H9 (cell line): ENCODE data around the gene SCN4A. TPM values are rescaled to one million over a fixed set of nuclear protein-coding genes. Genes with fewer than 3 reads are reported as not detected.
"Not testable (repeated sequence)": the region's sequence is repeated elsewhere in the genome, so short reads cannot be mapped to it uniquely, and the experiment has no call there.

Experiments
- DNase-seq: peaks from one replicate; pipeline ENCODE4 v3.0.0-alpha.2; 2017
- H2AFZ ChIP-seq: one replicate; pipeline ENCODE4 v1.6.1; 2013; ENCODE audit warnings: mild to moderate bottlenecking, low read length, control low read depth, moderate library complexity
- H2AK5ac ChIP-seq: 2 replicates; pipeline ENCODE4 v1.6.1; 2013; ENCODE audit warnings: low read length, control low read depth, mixed read lengths; ENCODE audit not compliant: insufficient read length
- H2BK120ac ChIP-seq: one replicate; pipeline ENCODE4 v1.6.1; 2013; ENCODE audit warnings: low read depth, mild to moderate bottlenecking, low read length, control low read depth, inconsistent platforms; ENCODE audit not compliant: poor library complexity, severe bottlenecking
- H2BK12ac ChIP-seq: 2 replicates; pipeline ENCODE4 v1.6.1; 2013; ENCODE audit warnings: low read length, control low read depth, mixed read lengths, low read depth; ENCODE audit not compliant: insufficient read length
- H2BK15ac ChIP-seq: 2 replicates; pipeline ENCODE4 v1.6.1; 2013; ENCODE audit warnings: low read depth, low read length, control low read depth
- H2BK20ac ChIP-seq: one replicate; pipeline ENCODE4 v1.6.1; 2013; ENCODE audit warnings: low read depth, mild to moderate bottlenecking, low read length, control low read depth, inconsistent platforms; ENCODE audit not compliant: poor library complexity, severe bottlenecking
- H2BK5ac ChIP-seq: 2 replicates; pipeline ENCODE4 v1.6.1; 2013; ENCODE audit warnings: low read length, control low read depth, mixed read lengths; ENCODE audit not compliant: insufficient read length
- H3K14ac ChIP-seq: 2 replicates; pipeline ENCODE4 v1.6.1; 2013; ENCODE audit warnings: low read length, control low read depth; ENCODE audit not compliant: insufficient read depth
- H3K18ac ChIP-seq: 2 replicates; pipeline ENCODE4 v1.6.1; 2013; ENCODE audit warnings: low read depth, mild to moderate bottlenecking, mixed read lengths, low read length, control low read depth; ENCODE audit not compliant: insufficient read length
- H3K23ac ChIP-seq: 2 replicates; pipeline ENCODE4 v1.6.1; 2013; ENCODE audit warnings: low read length, control low read depth, mixed read lengths, low read depth; ENCODE audit not compliant: insufficient read length
- H3K23me2 ChIP-seq: 2 replicates; pipeline ENCODE4 v1.6.1; 2013; ENCODE audit warnings: low read depth, mild to moderate bottlenecking, mixed read lengths, low read length, control low read depth; ENCODE audit not compliant: insufficient read length, poor library complexity, severe bottlenecking
- H3K27ac ChIP-seq: 2 replicates; pipeline ENCODE4 v1.5.1; 2013; ENCODE audit warnings: low read length, control low read depth, mixed read lengths, low read depth; ENCODE audit not compliant: insufficient read length
- H3K27me3 ChIP-seq: 2 replicates; pipeline ENCODE4 v1.6.1; 2013; ENCODE audit warnings: low read length, control low read depth, inconsistent platforms; ENCODE audit not compliant: insufficient read depth
- H3K4ac ChIP-seq: 2 replicates; pipeline ENCODE4 v1.6.1; 2013; ENCODE audit warnings: low read depth, mild to moderate bottlenecking, control low read depth, inconsistent platforms, low read length, moderate library complexity
- H3K4me1 ChIP-seq: 2 replicates; pipeline ENCODE4 v1.6.1; 2013; ENCODE audit warnings: low read length, control low read depth, inconsistent platforms; ENCODE audit not compliant: insufficient read depth
- H3K4me2 ChIP-seq: 2 replicates; pipeline ENCODE4 v1.6.1; 2013; ENCODE audit warnings: low read length, control low read depth, mixed read lengths; ENCODE audit not compliant: insufficient read length, insufficient read depth
- H3K56ac ChIP-seq: 2 replicates; pipeline ENCODE4 v1.6.1; 2013; ENCODE audit warnings: low read depth, mild to moderate bottlenecking, mixed read lengths, low read length, control low read depth; ENCODE audit not compliant: insufficient read length
- H3K79me1 ChIP-seq: 2 replicates; pipeline ENCODE4 v1.6.1; 2013; ENCODE audit warnings: low read depth, mild to moderate bottlenecking, moderate library complexity, low read length, control low read depth, inconsistent platforms; ENCODE audit not compliant: insufficient read depth, poor library complexity, severe bottlenecking
- H3K79me2 ChIP-seq: 2 replicates; pipeline ENCODE4 v1.6.1; 2013; ENCODE audit warnings: low read length, control low read depth, inconsistent platforms; ENCODE audit not compliant: insufficient read depth
- H3K9ac ChIP-seq: 2 replicates; pipeline ENCODE4 v1.6.1; 2013; ENCODE audit warnings: low read length, control low read depth, mixed read lengths; ENCODE audit not compliant: insufficient read length; ENCODE audit errors: extremely low read depth
- H3K9me3 ChIP-seq: one replicate; pipeline ENCODE4 v1.6.1; 2013; ENCODE audit warnings: low read depth, low read length, inconsistent platforms; ENCODE audit not compliant: control insufficient read depth
- H3T11ph ChIP-seq: one replicate; pipeline ENCODE4 v1.6.1; 2013; ENCODE audit warnings: mild to moderate bottlenecking, low read length, control low read depth, inconsistent platforms
- H4K20me1 ChIP-seq: one replicate; pipeline ENCODE4 v1.6.1; 2013; ENCODE audit not compliant: control insufficient read depth, insufficient read length, insufficient read depth
- H4K5ac ChIP-seq: 2 replicates; pipeline ENCODE4 v1.6.1; 2013; ENCODE audit warnings: low read depth, mild to moderate bottlenecking, mixed read lengths, low read length, control low read depth; ENCODE audit not compliant: insufficient read length
- H4K8ac ChIP-seq: replicated peaks from 2 replicates; pipeline ENCODE4 v1.6.1; 2013; ENCODE audit warnings: low read length, control low read depth, mixed read lengths, low read depth; ENCODE audit not compliant: insufficient read length
- H4K91ac ChIP-seq: 2 replicates; pipeline ENCODE4 v1.6.1; 2013; ENCODE audit warnings: low read depth, mild to moderate bottlenecking, moderate library complexity, mixed read lengths, low read length, control low read depth; ENCODE audit not compliant: insufficient read length
- H3K27ac Mint-ChIP-seq, 3 experiments: 2 replicates in 2 of 3; 3 replicates in 1 of 3; pipeline ENCODE4 v1.8.0; 2020 to 2021; ENCODE audit warnings: mixed read lengths in 3 of 3, mild to moderate bottlenecking in 1 of 3, moderate library complexity in 1 of 3
- H3K27me3 Mint-ChIP-seq: 2 replicates; pipeline ENCODE4 v1.8.0; 2021; ENCODE audit warnings: low read depth, mild to moderate bottlenecking, moderate library complexity, mixed read lengths
- H3K36me3 Mint-ChIP-seq, 3 experiments: 2 replicates in 2 of 3; 3 replicates in 1 of 3; pipeline ENCODE4 v1.8.0; 2020 to 2021; ENCODE audit warnings: low read depth in 3 of 3, mixed read lengths in 3 of 3; ENCODE audit not compliant: insufficient read depth in 1 of 3
- H3K4me1 Mint-ChIP-seq, 2 experiments: 2 replicates each; pipeline ENCODE4 v1.8.0; 2020; ENCODE audit warnings: mixed read lengths in 2 of 2
- H3K4me3 Mint-ChIP-seq, 2 experiments: 2 replicates in 1 of 2; 3 replicates in 1 of 2; pipeline ENCODE4 v1.8.0; 2020 to 2021; ENCODE audit warnings: mild to moderate bottlenecking in 2 of 2, mixed read lengths in 2 of 2, moderate library complexity in 1 of 2
- H3K9me3 Mint-ChIP-seq, 2 experiments: 2 replicates in 1 of 2; 3 replicates in 1 of 2; pipeline ENCODE4 v1.8.0; 2020; ENCODE audit warnings: mild to moderate bottlenecking in 2 of 2, mixed read lengths in 2 of 2, moderate library complexity in 1 of 2
- WGBS: extraction: QIAGEN DNeasy Blood & Tissue Kit; methylation state at CpG from one replicate; pipeline ENCODE4 v1.1.7; 2013; ENCODE audit warnings: missing lambda C conversion rate, low lambda C conversion rate, mixed read lengths; ENCODE audit not compliant: insufficient read length; ENCODE audit errors: extremely low coverage; 5-methylcytosine and 5-hydroxymethylcytosine counted together
- total RNA-seq: library from RNA; stranded (reverse); gene quantifications from 2 replicates; pipeline ENCODE4 v1.2.1, GENCODE V29; 2021

SCN4A gene
- total RNA-seq, 1 experiment from 2014 or later, result 5.8 TPM

- WGBS, result no CpG with 5 or more reads among the region's 6 CpGs
Measured at GRCh38 chr17:63898899-63899798, 73.6 kb downstream of the SCN4A start.

GRCh38 chr17:63896524-63897354, 76.0 kb downstream of the SCN4A start, which contains the start of gene CSH1:
CSH1 (minus strand) TSS chr17:63896574; CDS start chr17:63896511, 63 bp downstream.
- H2AFZ ChIP-seq, H3K14ac ChIP-seq, H4K8ac ChIP-seq, H3K18ac ChIP-seq, H3K27me3 ChIP-seq, H4K5ac ChIP-seq, H3K4me1 Mint-ChIP-seq, H3K9me3 Mint-ChIP-seq, H2BK5ac ChIP-seq, H3K9me3 ChIP-seq, H3K79me1 ChIP-seq, H4K20me1 ChIP-seq, H2BK20ac ChIP-seq, H2BK12ac ChIP-seq, H3T11ph ChIP-seq, H3K27ac Mint-ChIP-seq, H3K9ac ChIP-seq, H3K79me2 ChIP-seq, H2BK120ac ChIP-seq, H3K23ac ChIP-seq, H2AK5ac ChIP-seq, H3K4ac ChIP-seq, H3K56ac ChIP-seq, H2BK15ac ChIP-seq, H3K27ac ChIP-seq, H3K23me2 ChIP-seq, H3K4me3 Mint-ChIP-seq, H3K4me2 ChIP-seq, H3K27me3 Mint-ChIP-seq, DNase-seq, H4K91ac ChIP-seq, H3K4me1 ChIP-seq, H3K36me3 Mint-ChIP-seq: not testable (repeated sequence)
- WGBS, result no CpG with 5 or more reads among the region's 14 CpGs

More at GRCh38 chr17:63898899-63899798, 73.6 kb downstream of the SCN4A start:
- H3K79me2 ChIP-seq, H3K4me3 Mint-ChIP-seq, H3K9me3 Mint-ChIP-seq, H2BK12ac ChIP-seq, H3K4me1 Mint-ChIP-seq, H2BK15ac ChIP-seq, H3K27ac Mint-ChIP-seq, H3K4me1 ChIP-seq, DNase-seq, H4K20me1 ChIP-seq, H3K4ac ChIP-seq, H3K23ac ChIP-seq, H3K14ac ChIP-seq, H3K27me3 ChIP-seq, H4K8ac ChIP-seq, H4K91ac ChIP-seq, H4K5ac ChIP-seq, H3K27ac ChIP-seq, H2BK20ac ChIP-seq, H2AK5ac ChIP-seq, H3K79me1 ChIP-seq, H3T11ph ChIP-seq, H3K36me3 Mint-ChIP-seq, H3K9ac ChIP-seq, H2BK120ac ChIP-seq, H3K56ac ChIP-seq, H2AFZ ChIP-seq, H3K23me2 ChIP-seq, H3K4me2 ChIP-seq, H2BK5ac ChIP-seq, H3K18ac ChIP-seq, H3K9me3 ChIP-seq: not testable (repeated sequence)
- H3K27me3 Mint-ChIP-seq, result peaks cover 13% of the 10 kb centered on the region
